Keratinocyte (primary cell): ENCODE data around the gene CCDC102A. TPM values are rescaled to one million over a fixed set of nuclear protein-coding genes. Genes with fewer than 3 reads are reported as not detected.

Source experiments
- DNase-seq: peaks from one replicate; pipeline ENCODE4 v3.0.0-alpha.2; 2011; ENCODE audit warnings: low read depth, missing footprints, low spot score
- FAIRE-seq: peaks from 2 replicates; lab custom pipeline; 2011; peaks lifted over from hg19 to GRCh38; lab: Jason Lieb, UNC
- H2AFZ ChIP-seq: 2 replicates; pipeline ENCODE4 v1.6.0; 2012; ENCODE audit warnings: low read length, control low read depth, inconsistent platforms; ENCODE audit not compliant: control insufficient read depth
- H3K27ac ChIP-seq: 2 replicates; pipeline ENCODE4 v1.5.1; 2011; ENCODE audit warnings: low read length; ENCODE audit not compliant: control insufficient read depth, insufficient read depth
- H3K27me3 ChIP-seq: 3 replicates; pipeline ENCODE4 v1.6.0; 2011; ENCODE audit warnings: low read length; ENCODE audit not compliant: control insufficient read depth, insufficient read depth; ENCODE audit errors: extremely low read depth
- H3K36me3 ChIP-seq, 2 experiments: 2 replicates in 1 of 2; 3 replicates in 1 of 2; pipeline ENCODE4 v1.5.1; 2011; ENCODE audit warnings: low read length in 2 of 2, mild to moderate bottlenecking in 1 of 2; ENCODE audit not compliant: control insufficient read depth in 2 of 2, insufficient read depth in 2 of 2; ENCODE audit errors: extremely low read depth in 1 of 2
- H3K4me1 ChIP-seq: 3 replicates; pipeline ENCODE4 v1.5.1; 2011; ENCODE audit warnings: low read length; ENCODE audit not compliant: control insufficient read depth, insufficient read depth; ENCODE audit errors: extremely low read depth
- H3K4me2 ChIP-seq: 3 replicates; pipeline ENCODE4 v1.6.0; 2011; ENCODE audit warnings: low read depth, low read length; ENCODE audit not compliant: control insufficient read depth, insufficient read depth; ENCODE audit errors: extremely low read depth
- H3K4me3 ChIP-seq, 3 experiments: fragments of 200-600 bp in 1 of 3; sonication (generic) in 1 of 3; 2 replicates in 2 of 3; 3 replicates in 1 of 3; pipeline ENCODE4 v1.5.1; 2011 to 2016; ENCODE audit warnings: low read length in 3 of 3, mild to moderate bottlenecking in 3 of 3, control low read depth in 2 of 3, inconsistent platforms in 1 of 3, low read depth in 1 of 3, mixed read lengths in 1 of 3, mixed run types in 1 of 3, moderate library complexity in 1 of 3; ENCODE audit not compliant: control insufficient read depth in 2 of 3, insufficient read depth in 2 of 3; ENCODE audit errors: extremely low read depth in 1 of 3
- H3K79me2 ChIP-seq: 2 replicates; pipeline ENCODE4 v1.6.0; 2012; ENCODE audit warnings: low read length; ENCODE audit not compliant: control insufficient read depth, insufficient read depth
- H3K9ac ChIP-seq: 3 replicates; pipeline ENCODE4 v1.6.0; 2011; ENCODE audit warnings: low read length; ENCODE audit not compliant: control insufficient read depth, insufficient read depth; ENCODE audit errors: extremely low read depth
- H3K9me1 ChIP-seq: 3 replicates; pipeline ENCODE4 v1.6.0; 2011; ENCODE audit warnings: low read length; ENCODE audit not compliant: control insufficient read depth, insufficient read depth; ENCODE audit errors: extremely low read depth
- H3K9me3 ChIP-seq: 2 replicates; pipeline ENCODE4 v1.5.1; 2012; ENCODE audit warnings: low read depth, low read length; ENCODE audit not compliant: control insufficient read depth
- H4K20me1 ChIP-seq: 3 replicates; pipeline ENCODE4 v1.6.0; 2011; ENCODE audit warnings: low read length; ENCODE audit not compliant: control insufficient read depth, insufficient read depth; ENCODE audit errors: extremely low read depth
- CTCF ChIP-seq, 3 experiments: IDR thresholded peaks in 1 of 3; conservative IDR thresholded peaks in 1 of 3; optimal IDR thresholded peaks in 1 of 3; 2 replicates in 2 of 3; 3 replicates in 1 of 3; pipeline versions ENCODE3 to v1.5.1; 2011; ENCODE audit warnings: low read length in 3 of 3, mild to moderate bottlenecking in 3 of 3, moderate library complexity in 2 of 3, control low read depth in 1 of 3, inconsistent platforms in 1 of 3; ENCODE audit not compliant: insufficient read depth in 2 of 3; ENCODE audit errors: extremely low read depth in 1 of 3
- EZH2 ChIP-seq: IDR thresholded peaks from one replicate; pipeline ENCODE4 v1.6.1; 2012; ENCODE audit warnings: inconsistent platforms, mild to moderate bottlenecking, low read length, moderate library complexity
- dilution Hi-C: fragments of 300-500 bp; cut with MboI; formaldehyde crosslinking; loops from one replicate; pipeline ENCODE4 v1.7.0; 2020; ENCODE audit warnings: low sequenced_read_pairs; ENCODE audit not compliant: extremely low pct_ligation_motif_present
- polyA minus RNA-seq, 3 experiments: library from RNA; depleted of rRNA, polyadenylated mRNA; stranded (reverse); fragments of >200 nt; gene quantifications; 1 replicate in 1 of 3; 2 replicates in 1 of 3; 3 replicates in 1 of 3; pipeline ENCODE4 v1.2.3, GENCODE V29; 2011
- polyA plus RNA-seq, 5 experiments: library from polyadenylated mRNA; depleted of rRNA in 3 of 5; stranded (reverse) in 3 of 5; stranded (forward) in 1 of 5; unstranded in 1 of 5; fragments of >200 nt; gene quantifications; 1 replicate in 1 of 5; 2 replicates in 3 of 5; 3 replicates in 1 of 5; pipeline versions ENCODE4 v1.2.1 to v1.2.3, GENCODE V29; 2011 to 2012; ENCODE audit warnings: missing spikeins in 2 of 5, low read depth in 1 of 5, low replicate concordance in 1 of 5

CCDC102A gene
- polyA plus RNA-seq: 2.2 to 3.8 TPM (median 3.3 TPM) in 3 replicates
- polyA plus RNA-seq (2011; ENCODE audit: low read depth): 0.44 TPM
- 2.1 and 3.5 TPM in 2 replicates for polyA plus RNA-seq (2011; cell fraction: cytosol; rRNA removed)
- polyA plus RNA-seq (2011; cell fraction: nucleus; rRNA removed): 3.4 and 5.4 TPM in 2 replicates
- 0.27 and 2.8 TPM in 2 replicates for polyA plus RNA-seq (2012; ENCODE audit: low replicate concordance)
- 1.2 to 2.2 TPM (median 1.3 TPM) in 3 replicates for polyA minus RNA-seq
- 6.9 TPM for polyA minus RNA-seq (2011; cell fraction: cytosol; rRNA and poly(A)+ RNA removed)
- 1.8 and 2.0 TPM in 2 replicates for polyA minus RNA-seq (2011; cell fraction: nucleus; rRNA and poly(A)+ RNA removed)

- FAIRE-seq: peak; percentile 55
- Histone ChIP-seq H3K9ac (peak within 1 kb of the TSS; percentile 76), H3K4me1 (peaks cover 20% of the 10 kb centered on the region), H4K20me1 (no peaks in the 10 kb centered on the region), H3K4me3 (peak within 1 kb of the TSS; percentile 65 to 83 (median 77)), H3K4me2 (peak within 1 kb of the TSS; percentile 82), H3K36me3 (no peaks in the 10 kb centered on the region), H3K27ac (peak within 1 kb of the TSS; percentile 54), H3K79me2 (no peaks in the 10 kb centered on the region), H3K27me3 (no peaks in the 10 kb centered on the region), H2AFZ (peak within 1 kb of the TSS; percentile 91), H3K9me1 (peaks cover under 1% of the 10 kb centered on the region), H3K9me3 (no peaks in the 10 kb centered on the region)
- DNase-seq: no peak
- dilution Hi-C loops: no loop called here
- TF ChIP-seq EZH2: no peak
- no peak for TF ChIP-seq CTCF (optimal IDR thresholded peaks at IDR 0.05 in 1 of 3, IDR thresholded peaks at IDR 0.05 in 1 of 3, conservative IDR thresholded peaks at IDR 0.05 in 1 of 3; ENCODE audit: extremely low read depth in 1 of 3, insufficient read depth in 2 of 3, low read length in 3 of 3)
Measured at GRCh38 chr16:57536306-57537193, at the start of gene CCDC102A. Gene CCDC102A (minus strand): TSS chr16:57536571. CDS start chr16:57529177, 7,394 bp downstream.

GRCh38 chr16:57585051-57585687 lies 48.8 kb upstream of the CCDC102A start:
- DNase-seq (no peak), FAIRE-seq (no peak)
- Histone ChIP-seq H3K9me1 (no peaks in the 10 kb centered on the region), H3K9ac (no peak overlapping the region), H2AFZ (no peak overlapping the region), H3K4me2 (no peak overlapping the region), H3K4me3 (no peak overlapping the region), H3K9me3 (no peaks in the 10 kb centered on the region), H4K20me1 (no peaks in the 10 kb centered on the region), H3K27ac (no peak overlapping the region), H3K4me1 (peaks cover 5% of the 10 kb centered on the region), H3K79me2 (no peaks in the 10 kb centered on the region), H3K36me3 (no peaks in the 10 kb centered on the region), H3K27me3 (no peaks in the 10 kb centered on the region)
- TF ChIP-seq CTCF (optimal IDR thresholded peaks at IDR 0.05 in 1 of 3, IDR thresholded peaks at IDR 0.05 in 1 of 3, conservative IDR thresholded peaks at IDR 0.05 in 1 of 3; ENCODE audit: extremely low read depth in 1 of 3, insufficient read depth in 2 of 3, low read length in 3 of 3) (no peak), EZH2 (no peak)
- dilution Hi-C loops: no loop called here
